Measurements from ENCODE around the gene PCDH18.
"Not testable (repeated sequence)": the region's sequence is repeated elsewhere in the genome, so short reads cannot be mapped to it uniquely, and the experiment has no call there.

- not testable (repeated sequence) for TF ChIP-seq POLR2A, CTCF (IDR thresholded peaks at IDR 0.05)
Observed at GRCh38 chr4:137517323-137517722, 15.0 kb downstream of the PCDH18 start.

Data from heart left ventricle (tissue), 13 donors.